DMS79 treated with DMSO at 0.1 percent for 48 hours (cell line): Measurements from ENCODE around the gene DDX6.
"Not testable (repeated sequence)": the region's sequence is repeated elsewhere in the genome, so short reads cannot be mapped to it uniquely, and the experiment has no call there.

Source experiments
- DNase-seq: peaks from one replicate; lab custom pipeline; 2025; lab: John Stamatoyannopoulos, UW

Gene DDX6

DNA sequence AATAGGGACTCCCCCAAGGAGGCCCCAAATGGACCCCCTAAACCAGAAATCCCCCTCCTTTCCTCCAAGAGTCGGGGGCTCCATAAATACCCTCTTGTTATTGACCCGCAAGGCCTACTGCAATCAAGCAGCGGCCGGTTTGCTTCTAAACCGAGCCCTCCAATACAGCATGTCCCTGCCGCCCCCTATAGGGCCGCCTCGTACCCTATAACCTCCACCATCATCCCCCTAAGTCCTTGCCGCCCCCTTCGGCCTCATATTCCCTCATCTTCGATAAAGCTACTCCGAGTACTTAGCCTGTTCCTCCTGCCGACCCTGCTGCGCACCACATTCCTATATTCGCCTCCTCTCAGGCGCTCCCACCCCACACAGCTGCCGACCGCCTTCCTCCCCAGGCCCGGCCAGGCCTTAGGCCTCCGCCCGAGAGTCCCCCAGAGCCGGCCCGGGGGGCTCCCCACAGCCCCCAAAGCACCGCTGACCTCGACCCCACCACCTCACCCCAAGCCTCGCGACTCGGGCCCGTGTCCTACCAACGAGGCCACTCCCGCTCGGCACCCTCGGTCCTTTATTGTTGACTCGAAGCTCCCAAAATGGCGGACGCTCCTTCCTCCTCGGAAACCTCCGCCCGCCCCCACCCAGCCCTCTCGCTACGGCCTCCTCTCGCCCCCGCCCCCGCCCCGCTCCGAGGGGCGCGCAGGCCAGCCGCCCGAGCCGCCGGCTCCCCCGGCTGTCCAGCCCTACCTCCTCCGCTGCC lies 430 bp downstream of the DDX6 start:
- peak; percentile 83 for DNase-seq

DNA sequence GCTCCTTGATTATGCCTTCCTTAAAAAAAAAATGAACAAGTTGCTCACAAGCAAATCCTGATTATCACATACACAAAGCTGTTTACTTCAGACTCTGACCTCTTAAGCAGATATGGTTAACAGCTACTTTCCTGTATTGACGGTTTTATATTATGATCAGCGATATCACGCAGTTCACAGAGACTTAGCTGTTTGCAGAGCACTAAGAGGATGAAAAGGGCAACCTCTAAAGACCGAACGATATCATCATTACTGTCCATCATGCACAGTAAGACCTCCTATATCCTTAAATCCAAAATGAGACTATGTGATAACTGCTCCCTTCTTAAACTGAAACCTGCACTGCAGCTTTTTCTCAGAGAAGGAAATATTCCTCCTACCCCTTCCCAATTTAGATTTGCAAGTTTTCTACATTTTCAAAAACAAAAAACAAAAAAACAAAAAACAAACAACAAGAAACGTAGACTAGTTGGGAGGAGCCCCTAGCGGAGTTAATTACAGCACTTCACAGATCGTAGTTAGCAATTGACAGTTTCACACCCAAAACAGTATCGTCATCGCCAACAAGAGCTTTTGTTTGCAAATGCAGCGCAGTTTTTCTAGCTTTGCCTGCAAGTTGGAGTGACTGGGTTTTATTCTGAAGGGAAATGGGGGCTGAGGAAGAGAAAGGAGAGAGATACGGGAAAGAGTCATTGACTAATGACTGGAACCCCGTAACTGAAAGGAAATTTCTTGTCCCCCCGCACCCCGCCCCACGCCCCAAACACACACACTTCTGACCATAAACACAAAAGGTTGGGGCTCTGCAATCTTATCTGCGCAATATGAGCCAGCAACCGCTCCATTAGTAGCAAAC lies 1.2 kb downstream of the DDX6 start:
- DNase-seq, result peak; percentile 69

DNA sequence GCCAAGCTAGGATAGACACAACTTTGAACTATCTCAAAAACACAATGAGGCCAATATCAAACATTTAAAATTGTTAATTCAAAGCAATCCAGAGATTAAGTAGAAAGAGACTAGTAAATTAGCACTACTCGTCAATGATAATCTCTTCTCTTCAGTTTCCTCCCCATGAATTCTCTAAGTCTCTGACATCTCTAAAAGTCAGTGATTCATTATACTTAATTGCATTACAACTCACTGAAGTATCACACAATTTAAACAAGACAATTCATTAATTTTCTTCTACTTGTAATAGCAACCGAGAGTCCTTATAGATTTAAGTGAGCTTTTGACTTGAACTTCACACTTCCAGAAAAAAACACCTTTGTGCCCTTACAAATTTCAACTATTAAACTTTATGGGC lies 4.3 kb downstream of the DDX6 start:
- DNase-seq, result no peak

DNA sequence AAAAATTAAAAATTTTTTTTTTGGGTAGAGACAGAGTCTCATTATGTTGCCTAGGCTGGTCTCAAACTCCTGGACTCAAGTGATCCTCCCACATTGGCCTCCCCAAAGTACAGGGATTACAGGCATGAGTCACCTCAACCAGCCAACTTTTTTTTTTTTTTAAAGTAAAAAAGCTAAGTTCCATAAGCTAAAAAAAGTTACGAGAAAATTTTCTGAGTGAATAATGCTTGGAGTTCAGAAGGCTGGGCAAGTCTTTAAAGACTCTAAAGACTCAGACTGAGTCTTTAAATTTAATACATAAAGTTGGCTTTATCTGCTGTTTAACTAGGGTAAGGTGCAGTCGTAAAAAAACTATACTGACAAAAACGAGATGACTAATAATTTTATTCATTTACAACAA lies 5.6 kb downstream of the DDX6 start:
- no peak for DNase-seq

DNA sequence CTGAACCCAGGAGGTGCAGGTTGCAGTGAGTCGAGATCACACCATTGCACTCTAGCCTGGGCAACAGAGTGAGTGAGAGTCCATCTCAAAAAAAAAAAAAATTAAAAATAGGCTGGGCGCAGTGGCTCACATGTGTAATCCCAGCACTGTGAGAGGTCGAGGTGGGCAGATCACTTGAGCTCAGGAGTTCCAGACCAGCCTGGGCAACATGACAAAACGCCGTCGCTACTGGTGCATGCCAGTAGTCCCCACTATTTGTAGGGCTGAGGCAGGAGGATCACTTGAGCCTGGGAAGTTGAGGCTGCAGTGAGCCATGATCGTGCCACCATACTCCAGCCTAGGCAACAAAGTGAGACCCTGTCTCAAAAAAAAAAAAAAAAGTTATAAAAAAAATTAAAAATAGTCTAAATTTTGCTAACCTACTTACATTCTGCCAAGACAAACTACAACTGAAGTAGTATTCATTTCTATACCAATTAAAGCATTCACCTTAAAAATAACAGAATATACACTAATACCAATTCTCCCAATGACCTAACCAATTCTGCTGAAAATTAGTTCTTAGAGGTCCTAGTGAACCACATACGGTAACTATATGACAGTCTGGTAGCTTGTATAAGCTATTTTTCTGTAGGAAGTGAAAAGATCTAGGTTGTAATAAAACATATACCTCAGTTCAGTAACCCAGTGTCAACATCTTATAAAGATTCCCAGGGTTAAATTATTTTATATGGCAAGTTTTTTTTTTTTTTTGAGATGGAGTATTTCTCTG lies 7.1 kb downstream of the DDX6 start:
- no peak for DNase-seq

DNA sequence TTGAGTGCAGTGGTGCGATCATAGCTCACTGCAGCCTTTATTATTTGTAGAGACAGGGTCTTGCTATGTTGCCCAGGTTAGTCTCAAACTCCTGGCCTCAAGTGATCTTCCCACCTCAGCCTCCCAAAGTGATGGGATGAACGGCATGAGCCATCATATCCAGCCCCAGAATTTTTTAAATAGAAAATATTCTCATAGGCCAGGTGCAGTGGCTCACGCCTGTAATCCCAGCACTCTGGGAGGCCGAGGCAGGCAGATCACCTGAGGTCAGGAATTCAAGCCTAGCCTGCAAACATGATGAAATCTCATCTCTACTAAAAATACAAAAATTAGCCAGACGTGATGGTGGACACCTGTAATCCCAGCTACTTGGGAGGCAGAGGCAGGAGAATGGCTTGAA lies 7.6 kb downstream of the DDX6 start:
- not testable (repeated sequence) for DNase-seq

DNA sequence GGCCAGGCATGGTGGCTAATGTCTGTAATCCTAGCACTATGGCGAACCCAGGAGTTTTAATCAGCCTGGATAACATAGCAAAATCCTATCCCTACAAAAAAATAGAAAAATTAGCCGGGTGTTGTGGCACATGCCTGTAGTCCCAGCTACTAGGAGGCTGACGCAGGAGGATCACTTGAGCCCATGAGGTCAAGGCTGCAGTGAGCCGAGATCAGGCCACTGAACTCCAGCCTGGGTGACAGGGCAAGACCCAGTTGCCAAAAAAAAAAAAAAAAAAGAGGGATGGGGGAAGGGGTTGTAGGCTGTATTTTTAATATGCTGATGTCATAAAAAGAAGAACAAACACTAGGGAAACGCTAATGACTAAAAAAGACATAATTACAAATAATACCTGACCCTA lies 12.1 kb downstream of the DDX6 start:
- no peak for DNase-seq

DNA sequence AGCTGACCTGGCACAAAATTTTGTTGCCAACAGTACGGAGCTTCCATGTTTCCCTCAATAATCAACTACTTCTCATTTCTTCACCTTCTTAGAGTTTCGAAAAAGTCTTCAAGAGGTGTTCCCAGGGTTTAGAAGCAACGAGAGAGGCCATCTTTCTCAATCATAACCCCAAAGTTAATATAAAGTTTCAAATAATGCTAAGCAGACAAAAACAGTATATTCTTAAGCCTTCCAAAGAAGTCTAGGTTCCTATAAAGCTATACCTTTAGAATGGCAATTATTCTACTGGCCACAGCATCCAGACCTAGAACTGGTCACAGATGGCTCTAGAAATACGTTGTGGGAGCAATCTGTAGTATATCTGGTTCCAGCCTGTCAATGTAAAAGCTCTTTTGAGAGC lies 16.9 kb downstream of the DDX6 start:
- DNase-seq, result no peak

DNA sequence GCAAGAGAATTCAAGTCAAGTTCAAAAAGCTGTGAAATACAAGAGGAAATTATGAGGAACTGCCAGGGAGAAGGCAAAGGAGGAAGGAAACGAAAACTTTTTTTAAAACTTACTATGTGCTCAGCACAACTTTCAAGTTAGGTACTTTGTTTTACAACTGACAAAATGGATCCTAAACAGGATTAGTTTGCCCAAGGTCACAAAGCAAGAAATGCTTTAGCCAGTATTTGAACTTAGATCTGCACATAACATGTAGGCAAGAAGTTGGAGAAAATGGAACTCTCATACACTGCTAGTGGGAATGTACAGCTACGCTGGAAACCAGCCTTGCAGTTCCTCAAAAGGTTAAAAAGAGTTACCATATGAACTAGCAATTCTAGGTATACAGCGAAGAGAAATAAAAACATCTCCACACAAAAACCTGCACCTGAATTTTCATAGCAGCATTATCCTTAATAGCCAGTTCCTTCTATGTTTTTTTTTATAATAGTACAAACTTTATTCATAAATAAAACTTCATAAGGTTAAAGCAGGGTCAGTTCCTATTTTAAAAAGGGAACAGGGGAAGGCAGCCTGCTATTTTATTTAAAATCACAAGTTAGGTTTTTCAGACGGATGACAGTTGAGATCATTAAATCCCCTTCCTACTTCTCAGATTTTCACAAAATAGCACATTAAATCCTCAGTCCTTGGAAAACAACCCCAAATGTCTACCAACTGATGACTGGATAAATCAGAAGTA lies 19.2 kb downstream of the DDX6 start:
- DNase-seq, result no peak

DNA sequence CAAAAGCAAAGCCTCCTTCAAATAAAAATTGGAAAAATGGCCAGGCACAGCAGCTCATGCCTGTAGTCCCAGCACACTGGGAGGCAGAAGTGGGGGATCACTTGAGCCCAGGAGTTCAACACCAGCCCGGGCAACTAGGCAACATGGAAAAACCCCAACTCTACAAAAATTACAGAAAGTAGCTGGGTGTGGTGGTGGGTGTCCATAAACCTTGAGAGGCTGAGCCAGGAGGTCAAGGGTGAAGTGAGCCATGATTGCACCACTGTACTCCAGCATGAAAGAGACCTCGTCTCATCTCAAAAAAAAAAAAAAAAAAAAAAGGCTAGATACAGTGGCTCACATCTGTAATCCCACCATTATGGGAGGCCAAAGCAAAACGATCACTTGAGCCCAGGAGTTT lies 22.3 kb downstream of the DDX6 start:
- DNase-seq, result no peak

DNA sequence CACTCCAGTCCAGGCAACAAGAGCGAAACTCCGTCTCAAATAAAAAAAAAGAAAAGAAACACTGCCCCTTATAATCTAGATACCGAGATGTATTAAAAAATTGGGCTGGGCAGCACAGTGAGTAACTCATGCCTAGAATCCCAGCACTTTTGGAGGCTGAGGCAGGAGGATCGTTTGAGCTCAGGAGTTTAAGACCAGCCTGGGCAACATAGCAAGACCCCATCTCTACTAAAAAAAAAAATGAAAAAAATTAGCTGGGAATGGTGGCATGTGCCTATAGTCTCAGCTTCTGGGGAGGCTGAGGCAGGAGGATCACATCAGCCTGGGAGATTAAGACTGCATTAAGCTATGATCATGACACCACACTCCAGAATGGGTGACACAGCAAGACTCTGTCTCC lies 24.9 kb downstream of the DDX6 start:
- no peak for DNase-seq

DNA sequence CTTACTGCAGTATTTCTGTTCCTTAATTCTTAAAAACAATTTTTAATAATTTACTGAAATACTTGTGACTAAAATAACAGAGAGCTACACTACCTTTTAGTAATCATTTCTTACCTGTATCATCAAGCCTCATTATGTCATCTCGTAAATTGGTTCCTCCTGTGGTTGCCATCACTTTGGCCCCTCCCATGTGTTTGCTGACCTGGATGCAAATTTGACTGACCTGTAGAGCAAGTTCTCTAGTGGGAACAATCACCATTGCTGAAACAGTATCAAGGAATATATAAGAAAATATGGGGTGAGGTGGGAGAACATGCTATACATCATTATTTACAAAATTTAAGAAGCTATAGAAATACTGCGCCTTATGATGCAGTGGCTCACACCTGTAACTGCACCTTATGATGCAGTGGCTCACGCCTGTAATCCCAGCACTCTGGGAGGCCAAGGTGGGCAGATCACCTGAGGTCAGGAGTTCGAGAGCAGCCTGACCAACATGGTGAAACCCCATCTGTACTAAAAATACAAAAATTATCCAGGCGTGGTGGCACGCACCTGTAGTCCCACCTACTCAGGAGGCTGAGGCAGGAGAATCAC lies 25.8 kb downstream of the DDX6 start:
- DNase-seq, result not testable (repeated sequence)

DNA sequence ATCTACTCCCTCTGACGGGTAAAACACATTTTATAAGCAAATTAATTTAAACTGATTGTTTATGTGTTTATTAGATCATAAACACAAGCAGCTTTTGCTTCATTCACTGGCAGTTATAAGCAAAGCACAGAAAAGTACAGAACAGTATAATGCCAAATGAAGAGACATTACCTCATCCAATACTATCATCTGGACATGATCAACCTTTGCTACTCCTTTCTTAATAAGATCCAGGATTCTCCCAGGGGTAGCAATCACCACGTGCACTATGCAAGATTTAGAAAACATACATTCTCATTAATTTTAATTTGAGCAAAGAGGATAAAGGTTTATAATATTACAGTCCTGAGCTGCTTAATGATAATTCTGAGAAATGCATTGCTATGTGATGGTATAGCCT lies 27.9 kb downstream of the DDX6 start:
- no peak for DNase-seq

DNA sequence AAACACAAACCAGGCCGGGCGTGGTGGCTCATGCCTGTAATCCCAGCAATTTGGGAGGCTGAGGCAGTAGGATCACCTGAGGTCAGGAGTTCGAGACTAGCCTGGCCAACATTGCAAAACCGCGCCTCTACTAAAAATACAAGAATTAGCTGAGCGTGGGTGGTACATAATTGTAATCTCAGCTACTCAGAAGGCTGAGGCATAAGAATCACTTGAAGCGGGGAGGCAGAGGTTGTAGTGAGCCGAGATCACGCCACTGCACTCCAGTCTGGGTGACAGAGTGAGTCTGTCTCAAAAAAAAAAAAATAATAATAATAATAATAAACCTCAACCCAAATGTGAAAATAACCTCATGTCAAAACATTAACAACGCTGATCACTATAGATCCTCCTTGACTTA lies 29.0 kb downstream of the DDX6 start:
- not testable (repeated sequence) for DNase-seq

DNA sequence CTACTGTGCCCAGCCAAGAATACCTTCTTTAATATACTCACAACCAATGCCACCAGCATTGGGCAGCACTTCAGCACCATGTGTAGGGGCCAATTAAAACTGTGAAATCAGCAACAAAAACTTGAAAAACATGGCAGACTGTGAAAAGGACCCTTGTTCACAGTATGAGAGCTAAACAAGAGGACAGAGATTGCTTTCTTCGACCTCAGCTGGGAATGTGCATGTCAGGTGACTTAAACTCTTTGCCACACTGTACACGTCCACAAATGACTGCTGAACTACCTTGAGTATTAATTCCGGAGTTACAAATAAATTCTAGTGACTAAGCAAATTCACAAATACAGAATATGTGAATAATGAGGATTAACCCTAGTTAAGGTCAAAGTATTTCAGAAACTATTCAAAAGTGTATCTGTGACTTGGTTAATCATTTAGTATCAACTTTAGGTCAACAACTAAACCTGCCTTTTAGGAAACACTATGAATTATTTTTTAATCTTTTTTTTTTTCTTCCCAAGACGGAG lies 33.0 kb downstream of the DDX6 start:
- no peak for DNase-seq

DNA sequence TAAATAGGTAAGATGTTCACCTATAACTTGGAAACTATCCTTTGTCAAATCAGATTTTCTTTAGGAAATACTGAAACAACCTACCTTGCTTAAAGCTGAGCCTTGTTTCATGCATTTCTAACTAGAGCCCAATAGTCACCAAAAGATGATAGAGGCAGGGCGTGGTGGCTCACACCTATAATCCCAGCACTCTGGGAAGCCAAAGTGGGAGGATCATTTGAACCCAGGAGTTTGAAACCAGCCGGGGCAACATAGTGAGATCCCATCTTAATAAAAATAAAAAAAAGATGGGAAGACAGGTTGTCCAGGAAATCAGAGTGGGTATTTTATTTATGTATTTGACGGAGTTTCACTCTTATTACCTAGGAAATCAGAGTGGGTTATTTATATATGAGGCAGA lies 38.3 kb downstream of the DDX6 start:
- no peak for DNase-seq

DNA sequence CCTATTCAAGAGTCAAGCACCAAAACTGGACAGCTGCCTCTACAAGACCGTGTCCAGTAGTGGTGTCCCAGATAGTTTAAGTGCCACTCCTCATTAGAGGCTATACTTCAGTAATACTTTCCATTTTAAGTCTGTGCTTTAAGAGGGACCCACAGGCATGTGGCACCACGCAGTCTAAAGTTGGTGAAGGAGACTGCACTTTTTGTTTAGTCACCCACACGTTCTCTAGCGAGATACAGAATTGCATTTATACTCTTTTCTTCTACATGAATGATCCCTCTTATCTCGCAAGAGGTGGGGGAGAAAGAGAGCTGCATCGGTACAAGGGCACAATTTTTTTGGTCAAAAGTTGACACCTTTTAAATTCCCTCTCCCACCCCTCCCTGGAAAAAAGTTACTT lies 41.5 kb downstream of the DDX6 start:
- no peak for DNase-seq

DNA sequence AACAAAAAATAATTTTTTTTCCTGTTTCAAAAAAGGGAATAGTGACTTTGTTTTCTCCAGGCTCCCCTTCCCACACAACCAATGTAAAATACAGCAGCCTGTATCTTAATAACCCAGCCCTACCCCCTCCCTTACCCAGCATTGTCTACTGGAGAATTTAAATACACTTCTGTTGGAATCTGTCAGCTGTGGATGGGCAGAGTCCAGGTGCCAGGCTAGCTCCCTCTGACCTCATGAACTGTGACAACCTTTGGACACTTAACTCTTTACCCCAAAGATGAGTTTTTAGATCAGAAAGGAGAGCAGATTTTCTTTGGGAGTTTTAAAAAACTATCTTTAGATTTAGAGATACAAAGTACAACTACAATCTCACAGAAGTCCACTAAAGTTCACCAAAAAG lies 42.9 kb downstream of the DDX6 start:
- no peak for DNase-seq

DNA sequence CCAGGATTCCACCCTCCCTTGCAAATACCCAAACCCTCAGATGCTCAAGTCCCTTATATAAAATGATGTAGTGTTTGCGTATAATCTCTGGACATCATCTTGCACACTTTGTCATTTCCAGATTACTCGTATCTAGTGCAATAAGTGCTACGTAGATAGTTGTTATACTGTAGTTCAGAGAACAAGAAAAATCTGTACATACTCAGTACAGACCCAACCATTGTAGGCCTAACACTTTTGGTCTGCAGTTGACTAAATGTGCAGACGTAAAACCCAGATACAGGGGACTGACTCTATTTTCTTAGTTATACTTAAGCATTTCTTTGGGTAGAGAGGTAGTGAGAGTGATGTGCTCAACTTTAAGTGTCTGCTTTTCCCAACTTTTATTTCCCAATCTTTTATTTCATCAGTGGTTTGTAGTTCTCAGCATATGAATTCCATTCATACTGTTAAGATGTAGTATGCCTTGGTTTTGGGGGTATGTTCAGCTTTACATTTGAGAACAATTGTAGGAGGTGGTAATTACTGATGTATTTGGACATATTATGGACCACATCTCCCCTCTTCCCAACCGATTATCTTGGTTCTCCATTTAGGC lies 43.9 kb downstream of the DDX6 start:
- no peak for DNase-seq

DNA sequence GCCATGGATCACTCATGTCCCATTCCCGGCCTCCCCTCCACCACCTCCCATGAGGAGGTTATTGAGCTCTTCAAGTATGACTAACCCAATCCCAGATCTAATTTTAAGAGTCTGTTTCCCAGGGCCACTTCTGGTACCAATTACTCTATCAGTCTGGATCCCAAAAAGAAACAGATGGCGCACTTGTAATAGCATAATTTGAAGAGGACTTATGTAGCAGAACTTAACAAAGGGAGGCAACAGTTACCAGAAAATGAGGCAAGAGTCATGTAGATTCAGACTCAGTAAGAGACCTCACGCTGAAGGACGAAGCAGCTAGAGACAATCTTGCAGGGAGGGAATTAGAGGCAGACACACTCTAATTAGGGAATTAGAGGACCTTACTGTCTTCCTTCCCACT lies 46.9 kb downstream of the DDX6 start:
- DNase-seq, result no peak

DNA sequence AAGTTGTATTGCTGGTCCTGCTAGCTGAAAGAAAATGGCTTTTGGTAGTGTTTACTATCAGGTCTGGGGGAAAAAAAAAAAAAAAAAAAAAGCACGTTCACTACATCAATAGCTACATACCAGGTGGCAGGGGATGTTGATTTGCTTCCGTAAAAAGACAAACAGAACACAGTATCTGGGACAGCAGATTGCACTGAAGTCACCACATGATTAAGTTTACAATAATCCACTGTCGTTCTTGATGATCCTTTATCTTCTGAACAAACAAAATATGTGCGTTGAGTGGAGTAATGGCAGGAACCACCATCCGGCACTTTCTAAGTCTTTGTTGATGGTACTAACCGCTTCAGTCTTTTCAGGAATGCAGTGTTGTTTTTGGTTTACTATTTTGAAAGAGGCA lies 48.7 kb downstream of the DDX6 start:
- DNase-seq, result no peak
